PFSK-1 (cell line): ENCODE measurements around the gene HBD.

ENCODE experiments used
- FOXP2 ChIP-seq: optimal IDR thresholded peaks from 2 replicates; pipeline ENCODE3; 2011; ENCODE audit warnings: borderline replicate concordance, control low read depth, inconsistent platforms; ENCODE audit not compliant: insufficient read depth; ENCODE audit errors: extremely low read length, extremely low read depth
- POLR2AphosphoS5 ChIP-seq: IDR thresholded peaks from 2 replicates; pipeline ENCODE4 v1.6.1; 2012; ENCODE audit warnings: low read depth, mild to moderate bottlenecking, control low read depth, low read length, moderate library complexity
- REST ChIP-seq, 2 experiments: IDR thresholded peaks; 2 replicates each; pipeline versions ENCODE4 v1.6.1 to v1.8.0; 2011 to 2012; ENCODE audit warnings: low read depth in 2 of 2, low read length in 2 of 2, control low read depth in 1 of 2, inconsistent platforms in 1 of 2, mild to moderate bottlenecking in 1 of 2, moderate library complexity in 1 of 2; ENCODE audit not compliant: insufficient read depth in 1 of 2
- SIN3A ChIP-seq: IDR thresholded peaks from 2 replicates; pipeline ENCODE4 v1.6.1; 2012; ENCODE audit warnings: mild to moderate bottlenecking, low read length, moderate library complexity, borderline replicate concordance; ENCODE audit not compliant: insufficient read depth
- TAF1 ChIP-seq: IDR thresholded peaks from 2 replicates; pipeline ENCODE4 v1.6.1; 2012; ENCODE audit warnings: low read length, control low read depth, borderline replicate concordance; ENCODE audit not compliant: insufficient read depth

The HBD gene

GRCh38 chr11:5240458-5240857 lies 6.2 kb upstream of the HBD start:
- TF ChIP-seq SIN3A (no peak), FOXP2 (no peak), TAF1 (no peak), REST (IDR thresholded peaks at IDR 0.05; ENCODE audit: insufficient read depth in 1 of 2, low read depth in 2 of 2, low read length in 2 of 2) (no peak), POLR2AphosphoS5 (no peak)

GRCh38 chr11:5240056-5240455 lies 5.8 kb upstream of the HBD start:
- no peak for TF ChIP-seq REST (IDR thresholded peaks at IDR 0.05; ENCODE audit: insufficient read depth in 1 of 2, low read depth in 2 of 2, low read length in 2 of 2)
- TF ChIP-seq SIN3A: no peak
- no peak for TF ChIP-seq TAF1
- TF ChIP-seq FOXP2: no peak
- TF ChIP-seq POLR2AphosphoS5: no peak

- TF ChIP-seq SIN3A: no peak
- TF ChIP-seq FOXP2: no peak
- no peak for TF ChIP-seq POLR2AphosphoS5
- TF ChIP-seq TAF1: no peak
- no peak for TF ChIP-seq REST (IDR thresholded peaks at IDR 0.05; ENCODE audit: insufficient read depth in 1 of 2, low read depth in 2 of 2, low read length in 2 of 2)
These were observed 4.8 kb upstream of the HBD start for GRCh38 chr11:5239046-5239445.

- TF ChIP-seq POLR2AphosphoS5 (no peak), SIN3A (no peak), TAF1 (no peak), FOXP2 (no peak)
These were observed 4.2 kb upstream of the HBD start for GRCh38 chr11:5238486-5238885.

GRCh38 chr11:5237420-5237819 lies 3.1 kb upstream of the HBD start:
- no peak for TF ChIP-seq REST (IDR thresholded peaks at IDR 0.05; ENCODE audit: insufficient read depth in 1 of 2, low read depth in 2 of 2, low read length in 2 of 2)
- TF ChIP-seq FOXP2: no peak
- TF ChIP-seq SIN3A: no peak
- TF ChIP-seq POLR2AphosphoS5: no peak
- no peak for TF ChIP-seq TAF1
